ENCODE data around the gene MSLN.
"Not testable (repeated sequence)": the region's sequence is repeated elsewhere in the genome, so short reads cannot be mapped to it uniquely, and the experiment has no call there.

Gene MSLN

DNA sequence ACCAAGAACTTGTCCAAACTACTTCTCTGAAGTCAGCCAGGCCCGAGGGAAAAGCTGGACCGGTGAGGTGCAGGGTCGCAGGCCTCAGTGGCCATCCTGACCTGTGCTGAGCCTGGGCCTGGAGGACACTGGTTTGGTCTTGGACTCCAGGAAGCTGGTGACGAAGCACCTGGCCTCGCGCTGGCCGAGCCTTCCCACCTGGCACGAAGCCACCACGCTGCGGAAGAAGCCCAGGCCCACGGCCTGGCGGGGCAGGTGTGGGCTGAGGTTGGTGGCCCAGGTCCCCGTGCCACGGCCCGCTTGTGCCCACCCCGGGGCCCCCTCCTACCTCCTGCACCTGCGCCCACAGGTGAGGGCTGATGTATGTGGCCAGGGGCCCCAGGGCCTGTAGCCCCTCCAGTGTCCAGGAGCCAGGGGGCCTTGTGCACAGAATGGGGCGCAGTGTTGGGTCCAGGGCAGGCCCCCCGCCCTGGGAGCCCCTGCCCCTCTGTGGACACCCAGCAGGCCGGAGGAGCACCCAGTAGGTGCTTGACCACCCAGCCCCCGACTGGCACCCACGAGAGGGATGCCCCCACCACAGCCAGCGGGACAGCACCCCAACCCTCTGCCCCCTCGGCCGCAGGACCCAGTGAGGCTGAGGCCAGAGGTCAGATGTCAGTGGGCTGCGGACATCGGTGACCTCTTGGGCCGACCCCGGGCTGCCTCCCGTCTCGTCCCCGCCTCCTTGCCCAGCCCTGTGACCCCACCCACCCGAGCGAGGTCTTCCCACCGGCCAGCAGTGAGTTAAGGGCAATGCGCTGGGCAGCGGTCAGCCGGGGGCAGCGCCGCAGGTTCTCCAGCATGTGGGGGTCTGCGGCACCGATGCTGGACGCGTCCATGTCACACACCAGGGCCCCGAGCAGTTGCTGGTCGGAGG is 13.8 kb downstream of the MSLN start:
- no peaks in the 10 kb centered on the region for H3K27me3 ChIP-seq
- H4K20me1 ChIP-seq, result no peaks in the 10 kb centered on the region
- H3K4me2 ChIP-seq, result no peak overlapping the region
- peaks cover 39% of the 10 kb centered on the region for H3K4me1 ChIP-seq
- H3K9me3 ChIP-seq, result no peaks in the 10 kb centered on the region
- H3K27ac ChIP-seq, result no peak overlapping the region
- H3K4me3 ChIP-seq, result no peak overlapping the region
- no peaks in the 10 kb centered on the region for H3K36me3 ChIP-seq
- TF ChIP-seq Cebpa-rat (IDR thresholded peaks at IDR 0.05), result no peak
- no peak overlapping the region for H3K9ac ChIP-seq

GRCh38 chr16:775236-775796 is 14.8 kb downstream of the MSLN start:
- H3K4me1 ChIP-seq, result peaks cover 41% of the 10 kb centered on the region
- no peak overlapping the region for H3K4me3 ChIP-seq
- no peak overlapping the region for H3K4me2 ChIP-seq
- H4K20me1 ChIP-seq, result no peaks in the 10 kb centered on the region
- H3K27me3 ChIP-seq, result no peaks in the 10 kb centered on the region
- no peak overlapping the region for H3K9ac ChIP-seq
- H3K9me3 ChIP-seq, result no peaks in the 10 kb centered on the region
- no peak for TF ChIP-seq Cebpa-rat (IDR thresholded peaks at IDR 0.05)
- H3K27ac ChIP-seq, result no peak overlapping the region
- H3K36me3 ChIP-seq, result no peaks in the 10 kb centered on the region

DNA sequence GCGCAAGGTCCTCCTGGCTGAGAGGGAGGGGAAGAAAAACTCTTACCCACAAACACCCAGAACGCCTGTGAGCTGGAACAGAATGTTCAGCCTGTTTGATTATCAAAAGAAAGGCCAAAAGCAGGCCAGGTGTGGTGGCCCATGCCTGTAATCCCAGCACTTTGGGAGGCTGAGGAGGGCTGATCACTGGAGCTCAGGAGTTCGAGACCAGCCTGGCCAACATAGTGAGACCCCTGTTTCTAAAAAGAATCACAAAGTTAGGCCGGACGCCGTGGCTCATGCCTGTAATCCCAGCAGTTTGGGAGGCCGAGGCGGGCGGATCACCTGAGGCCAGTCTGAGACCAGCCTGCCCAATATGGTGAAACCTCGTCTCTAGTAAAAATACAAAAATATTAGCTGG is 15.8 kb downstream of the MSLN start:
- Histone ChIP-seq H3K27ac (peak overlapping the region; percentile 62; the same call in 1 of the 2 replicates), H3K4me2 (peak overlapping the region; percentile 84; the same call in 1 of the 2 replicates), H3K4me1 (peaks cover 41% of the 10 kb centered on the region)
- not testable (repeated sequence) for H4K20me1 ChIP-seq, H3K9me3 ChIP-seq, H3K4me3 ChIP-seq, H3K27me3 ChIP-seq, H3K36me3 ChIP-seq, H3K9ac ChIP-seq

GRCh38 chr16:776824-777223 is 16.3 kb downstream of the MSLN start:
- no peaks in the 10 kb centered on the region for H4K20me1 ChIP-seq
- H3K4me1 ChIP-seq, result peaks cover 41% of the 10 kb centered on the region
- H3K27ac ChIP-seq, result peak overlapping the region; percentile 62; the same call in 1 of the 2 replicates
- no peak overlapping the region for H3K4me3 ChIP-seq
- TF ChIP-seq Cebpa-rat (IDR thresholded peaks at IDR 0.05), result no peak
- peak overlapping the region; percentile 84 for H3K4me2 ChIP-seq
- H3K36me3 ChIP-seq, result no peaks in the 10 kb centered on the region
- no peaks in the 10 kb centered on the region for H3K27me3 ChIP-seq
- H3K9ac ChIP-seq, result no peak overlapping the region; the same call in 1 of the 2 replicates
- H3K9me3 ChIP-seq, result no peaks in the 10 kb centered on the region

- no peak for TF ChIP-seq Cebpa-rat (IDR thresholded peaks at IDR 0.05)
- Histone ChIP-seq H3K4me2 (peak overlapping the region; percentile 84), H4K20me1 (no peaks in the 10 kb centered on the region), H3K36me3 (no peaks in the 10 kb centered on the region), H3K9me3 (no peaks in the 10 kb centered on the region), H3K4me1 (peaks cover 50% of the 10 kb centered on the region), H3K9ac (peak overlapping the region; percentile 54), H3K27ac (peak overlapping the region; percentile 62), H3K27me3 (no peaks in the 10 kb centered on the region), H3K4me3 (peak overlapping the region; percentile 32; the same call in 1 of the 2 replicates)
These were observed 17.3 kb downstream of the MSLN start for GRCh38 chr16:777826-778225.

DNA sequence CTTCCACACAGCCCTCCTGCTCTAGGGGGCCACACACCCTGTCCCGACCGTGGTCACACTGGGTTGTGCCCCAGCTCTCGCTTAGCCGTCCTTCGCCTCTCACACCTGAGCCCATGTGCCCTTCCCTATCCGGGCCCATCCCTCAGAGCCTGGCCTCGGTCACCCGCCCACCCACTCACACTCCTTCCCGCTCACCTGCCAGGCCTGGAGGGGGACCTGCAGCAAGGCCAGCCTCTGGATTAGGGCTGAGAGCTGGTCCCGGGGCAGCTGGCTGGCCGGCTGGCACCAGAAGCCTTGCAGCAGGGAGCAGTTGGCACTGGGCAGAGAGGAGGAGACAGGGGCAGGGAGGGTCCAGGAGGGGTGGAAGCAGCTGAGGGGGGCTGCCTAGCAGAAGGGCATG is 17.9 kb downstream of the MSLN start:
- no peak for TF ChIP-seq Cebpa-rat (IDR thresholded peaks at IDR 0.05)
- peaks cover 56% of the 10 kb centered on the region for H3K4me1 ChIP-seq
- H3K27ac ChIP-seq, result peak overlapping the region; percentile 62
- no peaks in the 10 kb centered on the region for H3K27me3 ChIP-seq
- H3K36me3 ChIP-seq, result no peaks in the 10 kb centered on the region
- peak overlapping the region; percentile 54; the same call in 1 of the 2 replicates for H3K9ac ChIP-seq
- peak overlapping the region; percentile 84 for H3K4me2 ChIP-seq
- H4K20me1 ChIP-seq, result no peaks in the 10 kb centered on the region
- no peaks in the 10 kb centered on the region for H3K9me3 ChIP-seq
- peak overlapping the region; percentile 32; the same call in 1 of the 2 replicates for H3K4me3 ChIP-seq

DNA sequence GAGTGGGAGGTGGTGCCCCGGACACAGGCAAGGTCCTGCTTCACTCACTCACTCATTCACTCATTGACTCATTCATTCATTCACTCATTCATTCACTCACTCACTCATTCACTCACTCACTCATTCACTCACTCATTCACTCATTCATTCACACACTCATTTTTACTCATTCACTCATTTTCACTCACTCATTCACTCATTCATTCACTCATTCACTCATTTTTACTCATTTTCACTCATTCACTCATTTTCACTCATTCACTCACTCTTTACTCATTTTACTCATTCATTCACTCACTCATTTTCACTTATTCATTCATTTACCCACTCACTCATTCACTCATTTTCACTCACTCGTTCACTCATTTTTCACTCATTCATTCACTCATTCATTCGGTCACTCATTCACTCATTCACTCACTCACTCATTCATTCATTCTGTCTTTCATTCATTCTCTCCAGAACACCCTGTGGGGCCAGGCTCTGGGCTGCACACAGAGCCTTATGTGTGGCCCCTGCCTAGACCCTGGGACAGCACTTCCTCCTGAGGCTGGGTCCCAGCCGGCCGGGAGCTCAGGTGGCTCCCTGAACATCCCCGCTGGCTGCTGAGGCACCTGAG is 18.5 kb downstream of the MSLN start:
- Histone ChIP-seq H4K20me1 (peaks cover 2% of the 10 kb centered on the region; the same call in 1 of the 2 replicates), H3K4me2 (peak overlapping the region; percentile 84), H3K36me3 (0 out of 2 replicates have a peak, but pooled peaks cover under 1% of the 10 kb centered on the region), H3K27ac (no peak overlapping the region), H3K9ac (no peak overlapping the region), H3K4me1 (peaks cover 61% of the 10 kb centered on the region), H3K4me3 (no peak overlapping the region), H3K9me3 (no peaks in the 10 kb centered on the region), H3K27me3 (no peaks in the 10 kb centered on the region)
- no peak for TF ChIP-seq Cebpa-rat (IDR thresholded peaks at IDR 0.05)

DNA sequence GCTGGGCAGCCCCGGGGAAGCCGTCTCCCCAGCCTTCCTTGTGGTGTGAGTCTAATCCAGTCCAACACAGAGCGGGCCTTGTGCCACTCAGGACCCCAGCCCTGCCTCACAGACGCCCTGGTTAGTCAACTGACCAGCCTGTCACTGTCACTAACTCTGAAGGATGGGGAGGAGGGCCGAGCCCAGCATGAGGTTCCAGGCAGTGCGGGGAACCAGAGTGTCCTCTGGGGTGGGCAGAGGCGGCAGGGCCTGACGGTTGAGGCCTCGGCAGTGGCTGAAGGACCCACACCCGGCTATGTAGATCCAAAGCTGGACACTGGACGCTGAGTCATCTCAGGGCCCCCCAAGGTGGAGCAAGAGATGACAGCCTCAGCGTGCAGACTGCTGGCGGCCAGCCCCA is 19.0 kb downstream of the MSLN start:
- Histone ChIP-seq H3K27ac (no peak overlapping the region), H3K9me3 (no peaks in the 10 kb centered on the region), H3K9ac (no peak overlapping the region), H3K4me1 (peaks cover 65% of the 10 kb centered on the region), H4K20me1 (peaks cover 8% of the 10 kb centered on the region), H3K4me3 (no peak overlapping the region), H3K36me3 (0 out of 2 replicates have a peak, but pooled peaks cover 5% of the 10 kb centered on the region), H3K4me2 (no peak overlapping the region), H3K27me3 (no peaks in the 10 kb centered on the region)
- no peak for TF ChIP-seq Cebpa-rat (IDR thresholded peaks at IDR 0.05)

DNA sequence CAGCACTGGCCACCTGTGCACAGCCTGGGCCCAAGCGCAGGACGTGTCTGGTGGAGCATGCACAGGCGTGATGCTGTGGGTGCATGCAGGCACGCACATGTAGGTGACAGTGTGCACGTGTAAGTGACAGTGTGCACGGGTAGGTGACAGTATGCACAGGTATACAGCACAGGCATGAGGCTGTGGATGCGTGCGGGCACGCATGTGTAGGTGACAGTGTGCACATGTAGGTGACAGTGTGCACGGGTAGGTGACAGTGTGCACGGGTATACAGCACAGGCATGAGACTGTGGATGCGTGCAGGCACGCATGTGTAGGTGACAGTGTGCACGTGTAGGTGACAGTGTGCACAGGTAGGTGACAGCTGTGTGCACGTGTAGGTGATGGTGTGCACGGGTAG is 19.8 kb downstream of the MSLN start:
- Histone ChIP-seq H3K4me1 (peaks cover 73% of the 10 kb centered on the region), H3K27ac (no peak overlapping the region), H3K27me3 (no peaks in the 10 kb centered on the region), H3K9me3 (no peaks in the 10 kb centered on the region), H3K36me3 (peaks cover 13% of the 10 kb centered on the region; the same call in 1 of the 2 replicates), H3K9ac (no peak overlapping the region), H3K4me2 (no peak overlapping the region), H4K20me1 (peaks cover 15% of the 10 kb centered on the region), H3K4me3 (no peak overlapping the region)
- no peak for TF ChIP-seq Cebpa-rat (IDR thresholded peaks at IDR 0.05)
